ENCODE measurements around the gene TRIM22.

DNA sequence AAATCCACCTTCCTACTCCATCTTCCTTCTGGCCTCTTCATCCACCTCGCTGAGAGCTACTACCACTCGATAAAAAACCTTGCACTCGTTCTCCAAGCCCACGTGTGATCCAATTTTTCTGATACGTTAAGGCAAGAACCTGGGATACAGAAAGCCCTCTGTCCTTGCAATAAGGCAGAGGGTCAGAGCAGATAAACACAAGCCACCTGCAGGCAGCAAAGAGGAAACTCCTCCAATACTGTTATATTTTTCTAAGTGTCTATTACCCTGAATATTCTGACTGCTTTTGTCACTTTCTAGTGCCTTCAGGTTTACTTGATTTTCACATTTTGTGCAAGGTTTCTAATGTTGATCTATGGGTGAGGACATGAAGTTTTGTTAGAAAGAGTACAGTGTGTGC is 31.3 kb upstream of the TRIM22 start:
- TF ChIP-seq CTCF (IDR thresholded peaks at IDR 0.05) (no peak), POLR2A (IDR thresholded peaks at IDR 0.05) (no peak), POLR2AphosphoS5 (IDR thresholded peaks at IDR 0.05; ENCODE audit: insufficient read depth in 1 of 2, low read depth in 1 of 2) (no peak)

All from vagina (tissue), 2 donors.